Mucosa of descending colon (tissue), 3 donors: ENCODE results near the gene EFCC1. TPM values are rescaled to one million over a fixed set of nuclear protein-coding genes. Genes with fewer than 3 reads are reported as not detected.
A peak's percentile ranks its signal among the peaks of the same experiment; 100 is the strongest.

Experiments used
- ATAC-seq: fragments of 200-7000 bp; cut with Tn5 transposase; one replicate; pipeline ENCODE4 v1.9.1; 2020; ENCODE audit warnings: mild to moderate bottlenecking, moderate library complexity
- DNase-seq, 3 donors: peaks; one replicate each; pipeline ENCODE4 v3.0.0-alpha.2; 2020
- H3K36me3 ChIP-seq: fragments of 200-600 bp; one replicate; pipeline ENCODE4 v1.8.0; 2021; ENCODE audit warnings: low read depth, mild to moderate bottlenecking
- H3K4me1 ChIP-seq: fragments of 200-600 bp; one replicate; pipeline ENCODE4 v1.8.0; 2021; ENCODE audit warnings: low read depth, mild to moderate bottlenecking
- H3K4me3 ChIP-seq: fragments of 200-600 bp; one replicate; pipeline ENCODE4 v1.8.0; 2021; ENCODE audit warnings: mild to moderate bottlenecking
- H3K9me3 ChIP-seq: fragments of 200-600 bp; one replicate; pipeline ENCODE4 v1.8.0; 2021; ENCODE audit warnings: mild to moderate bottlenecking
- intact Hi-C, 2 donors: fragments of 100-400 bp; cut with DNase I in 1 of 2; cut with micrococcal nuclease in 1 of 2; formaldehyde crosslinking; loops; one replicate each; pipeline versions ENCODE4 v1.11.0 to v1.11.1; 2022; cut with DNase I, micrococcal nuclease
- total RNA-seq, 3 donors: library from RNA; stranded (reverse); fragmentation: NEBNext Ultra II Directional in 2 of 3; extraction: Animal tissue kit (Norgen Biotek cat#: 25700) in 2 of 3; gene quantifications; one replicate each; pipeline versions ENCODE4 v1.2.1 to v1.2.4, GENCODE V29; 2021 to 2023
- TF ChIP-seq, protein P1 (sequence below): fragments of 200-600 bp; IDR thresholded peaks from one replicate; pipeline ENCODE4 v1.8.0; 2022; ENCODE audit warnings: antibody characterized with exemption, mild to moderate bottlenecking
- donor health status: DM: no; HTN: no; CAD: no; lungs with moderate emphysema.
- donor health status: DM: no; HTN: no; CAD: no.
- donor health status: DM: no; HTN: yes; CAD: no.

EFCC1 gene
- total RNA-seq, 3 donors from 2014 or later, result 1.8 to 12.0 (median 3.6) TPM

DNA sequence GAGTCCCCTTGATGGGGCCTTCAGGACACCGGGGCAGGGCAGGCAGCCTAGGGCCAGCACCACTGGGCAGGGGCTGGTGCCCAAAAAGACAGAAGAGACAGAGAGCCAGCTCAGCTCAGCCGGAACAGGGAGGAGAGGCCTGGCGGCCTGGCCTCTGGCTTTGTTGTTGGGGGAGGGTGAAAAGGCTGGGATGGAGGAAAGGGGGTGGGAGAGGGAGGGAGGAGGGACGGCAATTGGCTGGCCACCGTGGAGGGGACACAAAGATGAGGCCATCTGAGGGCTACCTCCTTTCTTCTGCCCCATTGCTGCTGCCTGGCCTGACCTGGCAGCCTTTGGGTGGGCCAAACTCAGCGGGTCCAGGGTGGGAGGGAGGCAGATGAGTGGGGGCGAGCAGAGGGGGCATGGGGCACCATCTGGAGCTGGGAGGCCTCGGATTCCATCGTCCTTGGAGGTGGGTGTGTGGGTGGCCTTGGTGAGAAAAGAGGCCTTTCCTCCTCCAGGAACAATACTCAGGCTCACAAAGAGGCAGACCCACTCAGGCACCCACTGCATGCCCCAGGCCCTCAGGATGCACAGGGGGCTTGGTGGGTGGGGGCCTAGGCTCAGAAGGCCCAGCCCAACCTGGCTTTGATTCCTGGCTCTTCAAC, 9.3 kb downstream of the EFCC1 start:
- Histone ChIP-seq H3K9me3 (no peaks in the 10 kb centered on the region), H3K4me1 (peaks cover 3% of the 10 kb centered on the region), H3K36me3 (no peaks in the 10 kb centered on the region), H3K4me3 (no peak overlapping the region)
- ATAC-seq (no peak), DNase-seq (peak in 1 of 3 donors; percentile 22)
- TF ChIP-seq, protein P1, sequence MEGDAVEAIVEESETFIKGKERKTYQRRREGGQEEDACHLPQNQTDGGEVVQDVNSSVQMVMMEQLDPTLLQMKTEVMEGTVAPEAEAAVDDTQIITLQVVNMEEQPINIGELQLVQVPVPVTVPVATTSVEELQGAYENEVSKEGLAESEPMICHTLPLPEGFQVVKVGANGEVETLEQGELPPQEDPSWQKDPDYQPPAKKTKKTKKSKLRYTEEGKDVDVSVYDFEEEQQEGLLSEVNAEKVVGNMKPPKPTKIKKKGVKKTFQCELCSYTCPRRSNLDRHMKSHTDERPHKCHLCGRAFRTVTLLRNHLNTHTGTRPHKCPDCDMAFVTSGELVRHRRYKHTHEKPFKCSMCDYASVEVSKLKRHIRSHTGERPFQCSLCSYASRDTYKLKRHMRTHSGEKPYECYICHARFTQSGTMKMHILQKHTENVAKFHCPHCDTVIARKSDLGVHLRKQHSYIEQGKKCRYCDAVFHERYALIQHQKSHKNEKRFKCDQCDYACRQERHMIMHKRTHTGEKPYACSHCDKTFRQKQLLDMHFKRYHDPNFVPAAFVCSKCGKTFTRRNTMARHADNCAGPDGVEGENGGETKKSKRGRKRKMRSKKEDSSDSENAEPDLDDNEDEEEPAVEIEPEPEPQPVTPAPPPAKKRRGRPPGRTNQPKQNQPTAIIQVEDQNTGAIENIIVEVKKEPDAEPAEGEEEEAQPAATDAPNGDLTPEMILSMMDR, result no peak
- intact Hi-C loops, result no loop called here

DNA sequence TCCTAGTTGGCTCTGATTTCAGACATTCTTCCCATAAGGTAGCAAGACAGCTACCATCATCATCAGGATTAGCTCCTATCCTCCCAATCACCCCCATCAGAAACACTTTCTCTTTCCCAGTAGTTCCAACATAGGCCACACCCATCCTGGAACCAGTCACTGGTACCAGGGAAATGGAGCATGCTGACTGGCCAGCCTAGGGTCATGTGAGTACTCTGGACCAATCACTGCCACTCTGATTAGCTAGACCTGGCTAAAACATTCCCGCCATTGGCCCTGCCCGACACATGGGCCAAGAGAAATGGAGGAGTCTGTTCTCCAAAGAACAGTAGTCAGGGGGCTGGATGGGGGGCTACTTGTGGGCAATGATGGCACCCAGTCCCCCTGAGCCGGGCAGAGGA, 12.4 kb downstream of the EFCC1 start:
- H3K36me3 ChIP-seq, result no peaks in the 10 kb centered on the region
- TF ChIP-seq, protein P1, result no peak
- intact Hi-C loops, result no loop called here
- no peak for DNase-seq
- ATAC-seq, result no peak
- H3K4me3 ChIP-seq, result no peak overlapping the region
- H3K4me1 ChIP-seq, result peaks cover 22% of the 10 kb centered on the region
- H3K9me3 ChIP-seq, result no peaks in the 10 kb centered on the region

DNA sequence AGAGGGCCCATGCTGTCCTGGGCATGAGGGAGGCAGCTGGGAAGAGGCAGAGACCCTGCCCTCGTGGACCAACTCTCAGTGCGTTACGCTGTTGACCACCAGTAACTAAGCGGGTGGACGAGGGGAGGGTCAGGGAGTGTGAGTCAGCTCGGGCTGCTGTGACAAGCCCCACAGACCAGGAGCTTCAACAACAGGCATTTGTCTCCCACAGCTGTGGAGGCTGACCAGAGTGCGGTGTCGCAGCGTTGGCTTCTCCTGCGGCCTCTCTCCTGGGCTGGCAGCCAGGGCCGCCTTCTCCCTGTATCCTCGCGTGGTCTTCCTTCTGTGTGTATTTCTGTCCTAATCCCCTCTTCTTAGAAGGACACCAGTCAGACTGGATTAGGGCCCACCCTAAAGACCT, 13.0 kb downstream of the EFCC1 start:
- TF ChIP-seq, protein P1, result no peak
- intact Hi-C loops, result no loop called here

DNA sequence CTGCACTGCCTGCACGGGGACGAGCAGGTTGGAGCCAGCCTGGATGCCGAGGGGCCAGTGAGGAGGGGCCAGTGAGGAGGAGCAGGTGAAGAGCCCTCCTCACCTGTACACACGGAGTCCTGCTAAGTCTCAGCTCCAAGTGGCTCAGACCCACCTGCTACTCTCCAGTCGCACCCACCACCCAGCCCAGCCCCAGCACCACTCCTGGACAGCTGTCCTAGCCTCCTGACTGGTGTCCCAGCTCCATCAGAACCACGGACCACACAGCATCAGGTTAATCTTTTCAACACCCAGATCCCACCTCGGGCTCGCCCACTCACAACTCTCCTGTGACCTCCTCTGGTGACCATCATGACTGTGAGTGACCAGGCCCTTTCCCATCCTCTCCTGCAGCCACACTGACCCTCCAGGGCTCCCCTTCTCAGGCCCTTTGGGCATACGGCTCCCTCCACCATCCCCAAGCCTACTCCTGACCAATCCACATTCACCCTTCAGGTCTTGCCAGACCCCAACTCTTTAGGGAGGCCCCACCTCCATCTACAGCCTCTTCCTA, 13.8 kb downstream of the EFCC1 start:
- TF ChIP-seq, protein P1, result no peak
- no peak for ATAC-seq
- H3K36me3 ChIP-seq, result no peaks in the 10 kb centered on the region
- no peaks in the 10 kb centered on the region for H3K9me3 ChIP-seq
- H3K4me1 ChIP-seq, result peaks cover 22% of the 10 kb centered on the region
- H3K4me3 ChIP-seq, result no peak overlapping the region
- peak in 2 of 3 donors; percentile 27 to 45 for DNase-seq
- intact Hi-C loops, result no loop called here

More for the DNA sequence above, 13.0 kb downstream of the EFCC1 start:
- no peaks in the 10 kb centered on the region for H3K9me3 ChIP-seq
- peaks cover 22% of the 10 kb centered on the region for H3K4me1 ChIP-seq
- H3K36me3 ChIP-seq, result no peaks in the 10 kb centered on the region
- peak in 2 of 3 donors; percentile 42 to 52 for DNase-seq
- no peak for ATAC-seq
- H3K4me3 ChIP-seq, result no peak overlapping the region

DNA sequence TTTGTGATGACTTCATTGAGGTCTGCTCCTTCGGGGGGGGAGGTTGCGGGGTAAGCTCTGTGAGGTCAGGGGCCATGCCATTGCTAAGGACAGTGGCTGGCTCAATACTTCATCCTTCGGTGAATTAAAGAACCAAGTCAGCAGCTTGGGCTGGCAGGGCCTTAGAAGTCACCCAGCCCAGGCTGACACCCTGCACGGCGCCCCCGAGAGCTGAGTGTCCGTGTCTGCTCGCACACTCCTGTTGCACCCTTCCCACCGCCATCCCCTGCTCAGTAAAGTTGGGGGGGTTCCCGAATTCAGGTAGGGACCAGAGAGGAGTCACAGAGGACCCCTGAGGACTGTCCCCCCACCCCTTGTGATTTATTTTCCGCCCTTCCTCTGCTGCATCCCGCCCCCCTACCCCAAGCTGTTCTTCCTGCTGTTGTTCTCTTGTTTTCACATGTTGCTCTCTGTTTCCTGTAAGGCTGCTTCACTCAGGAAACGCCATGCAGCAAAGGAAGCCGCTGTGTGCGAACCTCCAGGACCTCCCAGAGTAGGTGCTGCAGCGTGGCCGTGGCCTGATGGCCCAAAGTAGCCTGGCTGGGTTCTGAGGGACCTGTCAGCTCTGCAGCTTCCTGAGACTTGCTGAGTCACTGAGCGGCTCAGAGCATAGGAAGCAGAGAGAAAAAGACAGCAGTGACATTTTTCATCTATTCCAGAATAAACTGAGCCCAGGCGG, 14.4 kb downstream of the EFCC1 start:
- no peak overlapping the region for H3K4me3 ChIP-seq

More for the DNA sequence above, 14.4 kb downstream of the EFCC1 start:
- ATAC-seq (peak; percentile 6), DNase-seq (peak in 2 of 3 donors; percentile 35 to 70)
- Histone ChIP-seq H3K36me3 (no peaks in the 10 kb centered on the region), H3K4me1 (peaks cover 22% of the 10 kb centered on the region), H3K9me3 (no peaks in the 10 kb centered on the region)
- TF ChIP-seq, protein P1, result no peak
- intact Hi-C loops, result no loop called here
